ENCODE data around the gene PTPMT1.
"Not testable (repeated sequence)": the region's sequence is repeated elsewhere in the genome, so short reads cannot be mapped to it uniquely, and the experiment has no call there.

Gene PTPMT1

GRCh38 chr11:47527186-47527585, 38.2 kb upstream of the PTPMT1 start:
- Histone ChIP-seq H3K36me3 (ENCODE audit: control insufficient read depth in 1 of 2, insufficient read depth in 2 of 2, low read depth in 1 of 2, low read length in 2 of 2) (peaks cover 9 to 20% of the 10 kb centered on the region in 2 experiments), H3K27me3 (ENCODE audit: control insufficient read depth in 1 of 2, insufficient read depth in 1 of 2, low read length in 2 of 2) (no peaks in the 10 kb centered on the region), H3K9me3 (ENCODE audit: control insufficient read depth, low read length) (no peaks in the 10 kb centered on the region), H3K79me1 (replicated peaks; ENCODE audit: low read length, poor library complexity, severe bottlenecking) (no peaks in the 10 kb centered on the region), H2AK5ac (ENCODE audit: low read length, severe bottlenecking) (no peak overlapping the region), H3K14ac (ENCODE audit: low read length in 2 of 2) (no peak overlapping the region), H3K18ac (ENCODE audit: low read depth in 1 of 2, low read length in 2 of 2) (no peak overlapping the region), H2BK5ac (ENCODE audit: low read depth, low read length, poor library complexity, severe bottlenecking) (no peak overlapping the region), H4K91ac (ENCODE audit: low read length) (no peak overlapping the region), H3K4ac (ENCODE audit: low read depth in 1 of 2, low read length in 2 of 2) (no peak overlapping the region), H3K23ac (ENCODE audit: low read length in 2 of 2) (no peak overlapping the region), H3K27ac (ENCODE audit: low read length, poor library complexity, severe bottlenecking) (peak overlapping the region; percentile 26), H3K4me3 (ENCODE audit: insufficient read depth in 1 of 2, low read depth in 1 of 2, low read length in 2 of 2) (no peak overlapping the region), H3K9ac (ENCODE audit: low read length) (no peak overlapping the region), H3K4me1 (ENCODE audit: control insufficient read depth, insufficient read depth, low read depth, low read length) (peaks cover 16% of the 10 kb centered on the region), H2BK15ac (ENCODE audit: low read depth, poor library complexity, severe bottlenecking) (no peak overlapping the region), H2BK120ac (ENCODE audit: low read depth, low read length) (no peak overlapping the region), H3K4me2 (ENCODE audit: low read length, poor library complexity, severe bottlenecking) (no peak overlapping the region), H2AFZ (ENCODE audit: low read depth, low read length) (no peak overlapping the region), H2BK12ac (ENCODE audit: low read length in 2 of 2) (no peak overlapping the region), H4K8ac (ENCODE audit: low read length) (no peak overlapping the region)
- 100% methylated on average over 2 of the region's 6 CpGs for WGBS
- no peak for DNase-seq

GRCh38 chr11:47529951-47530350, 35.4 kb upstream of the PTPMT1 start:
- H2BK15ac ChIP-seq (ENCODE audit: low read depth, poor library complexity, severe bottlenecking): no peak overlapping the region
- no peak overlapping the region for H3K4me2 ChIP-seq (ENCODE audit: low read length, poor library complexity, severe bottlenecking)
- H3K4ac ChIP-seq (ENCODE audit: low read depth in 1 of 2, low read length in 2 of 2): no peak overlapping the region
- H3K14ac ChIP-seq (ENCODE audit: low read length in 2 of 2): no peak overlapping the region
- no peaks in the 10 kb centered on the region for H3K79me1 ChIP-seq (replicated peaks; ENCODE audit: low read length, poor library complexity, severe bottlenecking)
- H3K9me3 ChIP-seq (ENCODE audit: control insufficient read depth, low read length): no peaks in the 10 kb centered on the region
- no peak overlapping the region for H3K18ac ChIP-seq (ENCODE audit: low read depth in 1 of 2, low read length in 2 of 2)
- no peak overlapping the region for H2AFZ ChIP-seq (ENCODE audit: low read depth, low read length)
- H4K91ac ChIP-seq (ENCODE audit: low read length): no peak overlapping the region
- H4K8ac ChIP-seq (ENCODE audit: low read length): no peak overlapping the region
- no peak overlapping the region for H2AK5ac ChIP-seq (ENCODE audit: low read length, severe bottlenecking)
- H3K9ac ChIP-seq (ENCODE audit: low read length): no peak overlapping the region
- H3K23ac ChIP-seq (ENCODE audit: low read length in 2 of 2): no peak overlapping the region
- H3K4me3 ChIP-seq (ENCODE audit: insufficient read depth in 1 of 2, low read depth in 1 of 2, low read length in 2 of 2): no peak overlapping the region
- peaks cover 9 to 23% of the 10 kb centered on the region in 2 experiments for H3K36me3 ChIP-seq (ENCODE audit: control insufficient read depth in 1 of 2, insufficient read depth in 2 of 2, low read depth in 1 of 2, low read length in 2 of 2)
- H3K27me3 ChIP-seq (ENCODE audit: control insufficient read depth in 1 of 2, insufficient read depth in 1 of 2, low read length in 2 of 2): no peaks in the 10 kb centered on the region
- DNase-seq: no peak
- WGBS: 100% methylated on average over 3 of the region's 4 CpGs
- no peak overlapping the region for H3K27ac ChIP-seq (ENCODE audit: low read length, poor library complexity, severe bottlenecking)
- H2BK12ac ChIP-seq (ENCODE audit: low read length in 2 of 2): no peak overlapping the region
- H2BK120ac ChIP-seq (ENCODE audit: low read depth, low read length): no peak overlapping the region
- peaks cover 18% of the 10 kb centered on the region for H3K4me1 ChIP-seq (ENCODE audit: control insufficient read depth, insufficient read depth, low read depth, low read length)
- H2BK5ac ChIP-seq (ENCODE audit: low read depth, low read length, poor library complexity, severe bottlenecking): no peak overlapping the region

GRCh38 chr11:47530721-47531120, 34.7 kb upstream of the PTPMT1 start:
- H3K9ac ChIP-seq (ENCODE audit: low read length); H2AFZ ChIP-seq (ENCODE audit: low read depth, low read length); H3K9me3 ChIP-seq (ENCODE audit: control insufficient read depth, low read length); H3K14ac ChIP-seq (ENCODE audit: low read length in 2 of 2); H2BK12ac ChIP-seq (ENCODE audit: low read length in 2 of 2); H2BK15ac ChIP-seq (ENCODE audit: low read depth, poor library complexity, severe bottlenecking); H3K23ac ChIP-seq (ENCODE audit: low read length in 2 of 2); H2BK5ac ChIP-seq (ENCODE audit: low read depth, low read length, poor library complexity, severe bottlenecking); H2AK5ac ChIP-seq (ENCODE audit: low read length, severe bottlenecking); H3K27ac ChIP-seq (ENCODE audit: low read length, poor library complexity, severe bottlenecking); DNase-seq; H3K4me3 ChIP-seq (ENCODE audit: insufficient read depth in 1 of 2, low read depth in 1 of 2, low read length in 2 of 2); H3K27me3 ChIP-seq (ENCODE audit: control insufficient read depth in 1 of 2, insufficient read depth in 1 of 2, low read length in 2 of 2); H3K4me2 ChIP-seq (ENCODE audit: low read length, poor library complexity, severe bottlenecking); H4K8ac ChIP-seq (ENCODE audit: low read length); H3K18ac ChIP-seq (ENCODE audit: low read depth in 1 of 2, low read length in 2 of 2); H3K79me1 ChIP-seq (replicated peaks; ENCODE audit: low read length, poor library complexity, severe bottlenecking); H3K4ac ChIP-seq (ENCODE audit: low read depth in 1 of 2, low read length in 2 of 2); H4K91ac ChIP-seq (ENCODE audit: low read length); H2BK120ac ChIP-seq (ENCODE audit: low read depth, low read length): not testable (repeated sequence)
- 97% methylated on average over 9 of the region's 9 CpGs for WGBS
- Histone ChIP-seq H3K4me1 (ENCODE audit: control insufficient read depth, insufficient read depth, low read depth, low read length) (peaks cover 16% of the 10 kb centered on the region), H3K36me3 (ENCODE audit: control insufficient read depth in 1 of 2, insufficient read depth in 2 of 2, low read depth in 1 of 2, low read length in 2 of 2) (peaks cover 9 to 27% of the 10 kb centered on the region in 2 experiments)

- H3K4me1 ChIP-seq (ENCODE audit: control insufficient read depth, insufficient read depth, low read depth, low read length): peaks cover 13% of the 10 kb centered on the region
- H3K14ac ChIP-seq (ENCODE audit: low read length in 2 of 2): no peak overlapping the region
- H2BK12ac ChIP-seq (ENCODE audit: low read length in 2 of 2): no peak overlapping the region
- H3K4ac ChIP-seq (ENCODE audit: low read depth in 1 of 2, low read length in 2 of 2): no peak overlapping the region
- H3K9ac ChIP-seq (ENCODE audit: low read length): no peak overlapping the region
- no peaks in the 10 kb centered on the region for H3K79me1 ChIP-seq (replicated peaks; ENCODE audit: low read length, poor library complexity, severe bottlenecking)
- no peak overlapping the region for H2BK120ac ChIP-seq (ENCODE audit: low read depth, low read length)
- H2AFZ ChIP-seq (ENCODE audit: low read depth, low read length): no peak overlapping the region
- no peaks in the 10 kb centered on the region for H3K9me3 ChIP-seq (ENCODE audit: control insufficient read depth, low read length)
- no peak overlapping the region for H4K8ac ChIP-seq (ENCODE audit: low read length)
- no peak overlapping the region for H3K18ac ChIP-seq (ENCODE audit: low read depth in 1 of 2, low read length in 2 of 2)
- peaks cover 14 to 27% of the 10 kb centered on the region in 2 experiments for H3K36me3 ChIP-seq (ENCODE audit: control insufficient read depth in 1 of 2, insufficient read depth in 2 of 2, low read depth in 1 of 2, low read length in 2 of 2)
- H3K4me3 ChIP-seq (ENCODE audit: insufficient read depth in 1 of 2, low read depth in 1 of 2, low read length in 2 of 2): no peak overlapping the region
- DNase-seq: no peak
- no peak overlapping the region for H3K27ac ChIP-seq (ENCODE audit: low read length, poor library complexity, severe bottlenecking)
- no peak overlapping the region for H3K23ac ChIP-seq (ENCODE audit: low read length in 2 of 2)
- no peaks in the 10 kb centered on the region for H3K27me3 ChIP-seq (ENCODE audit: control insufficient read depth in 1 of 2, insufficient read depth in 1 of 2, low read length in 2 of 2)
- H2BK15ac ChIP-seq (ENCODE audit: low read depth, poor library complexity, severe bottlenecking): no peak overlapping the region
- 90% methylated on average over 3 of the region's 3 CpGs for WGBS
- no peak overlapping the region for H4K91ac ChIP-seq (ENCODE audit: low read length)
- no peak overlapping the region for H3K4me2 ChIP-seq (ENCODE audit: low read length, poor library complexity, severe bottlenecking)
- no peak overlapping the region for H2BK5ac ChIP-seq (ENCODE audit: low read depth, low read length, poor library complexity, severe bottlenecking)
- H2AK5ac ChIP-seq (ENCODE audit: low read length, severe bottlenecking): no peak overlapping the region
Observed at GRCh38 chr11:47531666-47532065, 33.7 kb upstream of the PTPMT1 start.
